HepG2 (cell line): ENCODE measurements around the gene FUT6. TPM values are rescaled to one million over a fixed set of nuclear protein-coding genes. Genes with fewer than 3 reads are reported as not detected.

Experiments
- BCLAF1 ChIP-seq: fragments of 450-650 bp; IDR thresholded peaks from 2 replicates; pipeline ENCODE4 v1.6.1; 2017; ENCODE audit warnings: mild to moderate bottlenecking
- BRF2 ChIP-seq: sonication (generic); formaldehyde crosslinking; IDR thresholded peaks from 2 replicates; pipeline ENCODE4 v1.8.1; 2022; ENCODE audit warnings: mild to moderate bottlenecking, missing genetic modification reagents
- DBP ChIP-seq: sonication (generic); formaldehyde crosslinking; IDR thresholded peaks from 2 replicates; pipeline ENCODE4 v1.4.0; 2020; ENCODE audit warnings: missing genetic modification reagents; ENCODE audit errors: not compliant biosample characterization
- GLI4 ChIP-seq: sonication (generic); formaldehyde crosslinking; IDR thresholded peaks from 2 replicates; pipeline ENCODE4 v1.5.1; 2020; ENCODE audit warnings: missing genetic modification reagents, mild to moderate bottlenecking, moderate library complexity, borderline replicate concordance
- ISX ChIP-seq: sonication (generic); formaldehyde crosslinking; conservative IDR thresholded peaks from 2 replicates; pipeline ENCODE4 v1.5.0; 2020; ENCODE audit warnings: missing genetic modification reagents
- MAX ChIP-seq: IDR thresholded peaks from 2 replicates; pipeline ENCODE4 v1.6.1; 2012; ENCODE audit warnings: inconsistent platforms
- NR3C1 ChIP-seq: sonication (generic); formaldehyde crosslinking; IDR thresholded peaks from 2 replicates; pipeline ENCODE4 v1.4.0; 2020; ENCODE audit warnings: missing genetic modification reagents
- RARA ChIP-seq: IDR thresholded peaks from 2 replicates; pipeline ENCODE4 v1.6.1; 2016; ENCODE audit warnings: missing genetic modification reagents, missing compliant biosample characterization
- RXRA ChIP-seq: sonication (generic); formaldehyde crosslinking; IDR thresholded peaks from 2 replicates; pipeline ENCODE4 v1.5.1; 2020; ENCODE audit warnings: missing genetic modification reagents
- SMARCE1 ChIP-seq: fragments of 450-650 bp; IDR thresholded peaks from 2 replicates; pipeline ENCODE4 v1.6.1; 2017; ENCODE audit warnings: borderline replicate concordance
- XBP1 ChIP-seq: sonication (generic); formaldehyde crosslinking; IDR thresholded peaks from 2 replicates; pipeline ENCODE4 v1.5.0; 2020; ENCODE audit warnings: missing genetic modification reagents
- ZBTB20 ChIP-seq: sonication (generic); formaldehyde crosslinking; IDR thresholded peaks from 2 replicates; pipeline ENCODE4 v1.8.1; 2023; ENCODE audit warnings: missing genetic modification reagents, low read depth, mild to moderate bottlenecking, borderline replicate concordance
- ZBTB8A ChIP-seq: sonication (generic); formaldehyde crosslinking; IDR thresholded peaks from 2 replicates; pipeline ENCODE4 v1.4.0; 2020; ENCODE audit warnings: mild to moderate bottlenecking, low read depth, missing genetic modification reagents, borderline replicate concordance
- ZNF235 ChIP-seq: sonication (generic); formaldehyde crosslinking; IDR thresholded peaks from 2 replicates; pipeline ENCODE4 v1.8.1; 2023; ENCODE audit warnings: mild to moderate bottlenecking, missing genetic modification reagents, borderline replicate concordance
- ZNF687 ChIP-seq: sonication (generic); formaldehyde crosslinking; IDR thresholded peaks from 2 replicates; pipeline ENCODE4 v1.5.1; 2020; ENCODE audit warnings: mild to moderate bottlenecking, missing genetic modification reagents, moderate library complexity
- ZNF780A ChIP-seq: sonication (generic); formaldehyde crosslinking; IDR thresholded peaks from 2 replicates; pipeline ENCODE4 v1.8.0; 2022; ENCODE audit warnings: mild to moderate bottlenecking, missing genetic modification reagents, moderate library complexity
- ZNF883 ChIP-seq: sonication (generic); formaldehyde crosslinking; IDR thresholded peaks from 2 replicates; pipeline ENCODE4 v1.5.1; 2020; ENCODE audit warnings: mild to moderate bottlenecking, missing genetic modification reagents; ENCODE audit errors: not compliant biosample characterization
- ZSCAN21 ChIP-seq: sonication (generic); formaldehyde crosslinking; IDR thresholded peaks from 2 replicates; pipeline ENCODE4 v1.8.0; 2022; ENCODE audit warnings: mild to moderate bottlenecking, missing genetic modification reagents, moderate library complexity, borderline replicate concordance
- ZSCAN25 ChIP-seq: sonication (generic); formaldehyde crosslinking; IDR thresholded peaks from 2 replicates; pipeline ENCODE4 v1.8.0; 2022; ENCODE audit warnings: mild to moderate bottlenecking, missing genetic modification reagents
- polyA plus RNA-seq, 8 experiments: library from polyadenylated mRNA; depleted of rRNA in 3 of 8; stranded (reverse) in 7 of 8; unstranded in 1 of 8; fragments of >200 nt; fragmentation: Illumina TruSeq in 4 of 8; extraction: Trizol in 4 of 8; gene quantifications; 2 replicates each; pipeline versions ENCODE4 v1.2.1 to v1.2.3, GENCODE V29; 2011 to 2016; ENCODE audit warnings: low read depth in 4 of 8, missing spikeins in 1 of 8, mixed read lengths in 1 of 8; ENCODE audit not compliant: insufficient read depth in 1 of 8
- total RNA-seq, 5 experiments: library from RNA; depleted of rRNA; stranded (reverse); fragments of >200 nt; fragmentation: Illumina TruSeq; extraction: Trizol; gene quantifications; 2 replicates each; pipeline ENCODE4 v1.2.3, GENCODE V29; 2016; ENCODE audit warnings: low read depth in 1 of 5

The FUT6 gene
- total and polyA plus RNA-seq, 2 of the 13 experiments (the other 11 are each of a cell fraction or from before 2014, with no cell fraction given), result 8.2 to 27.7 TPM

GRCh38 chr19:5803752-5804515 lies 35.6 kb downstream of the FUT6 start (continued):
- TF ChIP-seq BRF2 (CRISPR knock-in tag) (no peak), ZNF235 (CRISPR knock-in tag) (peak; percentile 47; the same call in 1 of the 2 replicates), XBP1 (CRISPR knock-in tag) (no peak), DBP (no peak), ZNF780A (CRISPR knock-in tag) (0 out of 2 replicates have a peak, but pooled peaks have one; percentile 53), ZSCAN21 (CRISPR knock-in tag) (no peak), MAX (peak; percentile 92), GLI4 (0 out of 2 replicates have a peak, but pooled peaks have one; percentile 91), BCLAF1 (no peak), RXRA (peak; percentile 53), SMARCE1 (no peak), NR3C1 (CRISPR knock-in tag) (no peak), ZNF883 (CRISPR knock-in tag) (peak; percentile 50), ZSCAN25 (peak; percentile 67; the same call in 1 of the 2 replicates), ZNF687 (CRISPR knock-in tag) (peak; percentile 94), ZBTB20 (CRISPR knock-in tag) (no peak), ZBTB8A (CRISPR knock-in tag) (no peak), RARA (no peak; the same call in 1 of the 2 replicates), ISX (no peak)
